ENCODE data around the gene DCAF4L1.

GRCh38 chr4:41976775-41977516 lies 4.6 kb upstream of the DCAF4L1 start:
- no peak for TF ChIP-seq CTCF (conservative IDR thresholded peaks at IDR 0.05)
- TF ChIP-seq ZFX (IDR thresholded peaks at IDR 0.05), result no peak
